BJ (cell line): ENCODE results near the gene HYAL1. TPM values are rescaled to one million over a fixed set of nuclear protein-coding genes. Genes with fewer than 3 reads are reported as not detected.

Experiments used
- CTCF ChIA-PET: fragments of 350-600 bp; formaldehyde crosslinking; extraction: SDS; loops from one replicate; lab custom pipeline; 2021; ENCODE audit warnings: antibody characterized with exemption, inconsistent platforms; lab: Yijun Ruan, JAX
- POLR2A ChIA-PET: fragments of 300-600 bp; sonication (Branson Sonifier 250); formaldehyde crosslinking; extraction: SDS; loops from one replicate; lab custom pipeline; 2021; ENCODE audit warnings: antibody characterized with exemption; lab: Charles Lee
- DNase-seq: peaks from one replicate; pipeline ENCODE4 v3.0.0-alpha.2; 2011; ENCODE audit warnings: low read depth
- H3K27me3 ChIP-seq: 2 replicates; pipeline ENCODE4 v1.6.0; 2011; ENCODE audit warnings: low read length; ENCODE audit not compliant: control insufficient read depth, insufficient read depth
- H3K36me3 ChIP-seq: 2 replicates; pipeline ENCODE4 v1.5.1; 2011; ENCODE audit warnings: low read length; ENCODE audit not compliant: control insufficient read depth, insufficient read depth
- H3K4me3 ChIP-seq: 2 replicates; pipeline ENCODE4 v1.5.1; 2011; ENCODE audit warnings: low read depth, mild to moderate bottlenecking, control low read depth, low read length
- CTCF ChIP-seq: IDR thresholded peaks from 2 replicates; pipeline ENCODE4 v1.5.1; 2011; ENCODE audit warnings: low read depth, mild to moderate bottlenecking, control low read depth, inconsistent platforms, low read length, moderate library complexity; ENCODE audit not compliant: insufficient read depth
- polyA plus RNA-seq: library from polyadenylated mRNA; depleted of rRNA; stranded (reverse); fragments of >200 nt; gene quantifications from 2 replicates; pipeline ENCODE4 v1.2.3, GENCODE V29; 2011

The HYAL1 gene
- polyA plus RNA-seq, 1 experiment = 0.10 TPM

GRCh38 chr3:50293079-50293801 is 10.1 kb downstream of the HYAL1 start:
- Histone ChIP-seq H3K36me3 (peaks cover 21% of the 10 kb centered on the region), H3K27me3 (no peaks in the 10 kb centered on the region), H3K4me3 (no peak overlapping the region)
- DNase-seq = no peak
- no peak for TF ChIP-seq CTCF
- ChIA-PET POLR2A (no interaction called here), CTCF (interaction anchor here (0.6 to 1.6 kb wide), 7 partner anchors 21 to 67 kb away, joined by 3 to 5 read pairs (median 3); no protein-coding TSS in a partner anchor)

- peak; percentile 90 for DNase-seq
- Histone ChIP-seq H3K4me3 (peak within 1 kb of the TSS; percentile 88), H3K27me3 (no peaks in the 10 kb centered on the region), H3K36me3 (peaks cover 25% of the 10 kb centered on the region)
- ChIA-PET POLR2A (interaction anchor here (0.5 to 0.8 kb wide), 3 partner anchors 29 to 57 kb away, joined by 3 to 6 read pairs (median 5); no protein-coding TSS in a partner anchor), CTCF (interaction anchor here (0.6 to 1.5 kb wide), 13 partner anchors 10 to 167 kb away, joined by 3 to 5 read pairs (median 4); partner anchors contain the start of gene SEMA3B)
- no peak for TF ChIP-seq CTCF
These were observed 11.0 kb downstream of the HYAL1 start, which contains the start of gene IFRD2 for GRCh38 chr3:50292159-50293078. Gene IFRD2 (minus strand): TSS chr3:50292429. CDS start chr3:50292274, 155 bp downstream.

- Histone ChIP-seq H3K36me3 (peaks cover 31% of the 10 kb centered on the region), H3K4me3 (no peak overlapping the region), H3K27me3 (no peaks in the 10 kb centered on the region)
- no peak for TF ChIP-seq CTCF
- DNase-seq = no peak
- CTCF ChIA-PET = interaction anchor here (1.1 to 2.0 kb wide), 4 partner anchors 16 to 64 kb away, joined by 3 to 5 read pairs (median 4); partner anchors contain the start of gene GNAI2
- POLR2A ChIA-PET = no interaction called here
These were observed 13.2 kb downstream of the HYAL1 start for GRCh38 chr3:50290161-50290641.

- Histone ChIP-seq H3K36me3 (peaks cover 31% of the 10 kb centered on the region), H3K4me3 (no peak overlapping the region), H3K27me3 (no peaks in the 10 kb centered on the region)
- DNase-seq = no peak
- ChIA-PET POLR2A (no interaction called here), CTCF (interaction anchor here (1.1 to 2.0 kb wide), 5 partner anchors 15 to 100 kb away, joined by 3 to 5 read pairs (median 4); partner anchors contain the start of gene GNAI2)
- TF ChIP-seq CTCF = no peak
These were observed 14.2 kb downstream of the HYAL1 start for GRCh38 chr3:50289130-50289529.
